ENCODE measurements around the gene AKAP11.

DNA sequence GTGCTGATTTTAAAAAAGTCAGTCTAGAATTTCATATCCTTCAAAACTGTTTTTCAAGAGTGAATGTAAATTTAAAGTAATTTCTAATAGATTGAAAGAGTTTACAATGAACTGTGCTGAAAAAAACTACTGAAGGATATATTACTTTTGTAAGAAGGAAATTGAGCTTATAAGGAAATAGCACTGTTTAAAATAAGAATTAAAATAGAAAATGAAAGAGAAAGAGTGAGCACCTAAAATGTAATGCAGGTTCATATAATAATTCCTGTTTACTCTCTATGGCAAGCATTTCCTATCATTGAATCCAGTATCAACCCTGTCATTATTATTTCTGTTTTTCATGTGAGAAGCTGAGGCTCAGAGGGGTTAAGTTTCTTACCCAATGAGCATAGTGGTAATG, 57.3 kb downstream of the AKAP11 start:
- TF ChIP-seq, protein P1, sequence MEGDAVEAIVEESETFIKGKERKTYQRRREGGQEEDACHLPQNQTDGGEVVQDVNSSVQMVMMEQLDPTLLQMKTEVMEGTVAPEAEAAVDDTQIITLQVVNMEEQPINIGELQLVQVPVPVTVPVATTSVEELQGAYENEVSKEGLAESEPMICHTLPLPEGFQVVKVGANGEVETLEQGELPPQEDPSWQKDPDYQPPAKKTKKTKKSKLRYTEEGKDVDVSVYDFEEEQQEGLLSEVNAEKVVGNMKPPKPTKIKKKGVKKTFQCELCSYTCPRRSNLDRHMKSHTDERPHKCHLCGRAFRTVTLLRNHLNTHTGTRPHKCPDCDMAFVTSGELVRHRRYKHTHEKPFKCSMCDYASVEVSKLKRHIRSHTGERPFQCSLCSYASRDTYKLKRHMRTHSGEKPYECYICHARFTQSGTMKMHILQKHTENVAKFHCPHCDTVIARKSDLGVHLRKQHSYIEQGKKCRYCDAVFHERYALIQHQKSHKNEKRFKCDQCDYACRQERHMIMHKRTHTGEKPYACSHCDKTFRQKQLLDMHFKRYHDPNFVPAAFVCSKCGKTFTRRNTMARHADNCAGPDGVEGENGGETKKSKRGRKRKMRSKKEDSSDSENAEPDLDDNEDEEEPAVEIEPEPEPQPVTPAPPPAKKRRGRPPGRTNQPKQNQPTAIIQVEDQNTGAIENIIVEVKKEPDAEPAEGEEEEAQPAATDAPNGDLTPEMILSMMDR (IDR thresholded peaks at IDR 0.05; ENCODE audit: low read length): no peak
- TF ChIP-seq EZH2 (optimal IDR thresholded peaks at IDR 0.05; ENCODE audit: low read depth, low read length) (no peak), EZH2phosphoT487 (IDR thresholded peaks at IDR 0.05; ENCODE audit: low read length) (no peak)
